Right lobe of liver (tissue), 6 donors: ENCODE measurements around the gene XRCC3. TPM values are rescaled to one million over a fixed set of nuclear protein-coding genes. Genes with fewer than 3 reads are reported as not detected.

Source experiments
- ATAC-seq, 4 donors: fragments of 200-7000 bp; cut with Tn5 transposase; one replicate each; pipeline ENCODE4 v1.9.1; 2020; ENCODE audit warnings: mild to moderate bottlenecking in 4 of 4, moderate library complexity in 4 of 4
- DNase-seq, 3 donors: peaks; one replicate each; pipeline ENCODE4 v3.0.0-alpha.2; 2020
- H3K27ac ChIP-seq, 3 donors: fragments of 200-600 bp; one replicate each; pipeline ENCODE4 v1.8.0; 2022
- H3K27me3 ChIP-seq, 2 donors: fragments of 200-600 bp; one replicate each; pipeline ENCODE4 v1.8.0; 2022
- H3K36me3 ChIP-seq, 4 donors: fragments of 200-600 bp; sonication (generic) in 1 of 4; one replicate each; pipeline versions ENCODE4 v1.5.1 to v1.8.0; 2017 to 2022; ENCODE audit warnings: control low read depth in 1 of 4
- H3K4me1 ChIP-seq, 4 donors: fragments of 200-600 bp; sonication (generic) in 1 of 4; one replicate each; pipeline versions ENCODE4 v1.5.1 to v1.8.0; 2017 to 2022; ENCODE audit warnings: control low read depth in 1 of 4
- H3K4me3 ChIP-seq, 3 donors: fragments of 200-600 bp; one replicate each; pipeline ENCODE4 v1.8.0; 2022
- H3K9me3 ChIP-seq, 4 donors: fragments of 200-600 bp; sonication (generic) in 1 of 4; one replicate each; pipeline versions ENCODE4 v1.5.1 to v1.8.0; 2017 to 2022; ENCODE audit warnings: control low read depth in 1 of 4
- CTCF ChIP-seq, 4 donors: fragments of 200-600 bp in 3 of 4; fragments of 450-650 bp in 1 of 4; IDR thresholded peaks; one replicate each; pipeline versions ENCODE4 v1.5.1 to v1.8.0; 2016 to 2022; ENCODE audit warnings: antibody characterized with exemption in 4 of 4, mild to moderate bottlenecking in 2 of 4
- POLR2A ChIP-seq: fragments of 450-650 bp; IDR thresholded peaks from one replicate; pipeline ENCODE4 v1.6.1; 2017; ENCODE audit warnings: antibody characterized with exemption, mild to moderate bottlenecking
- WGBS: methylation state at CpG from one replicate; pipeline ENCODE4 v1.1.6; 2018; ENCODE audit warnings: low coverage, low lambda C conversion rate; ENCODE audit not compliant: insufficient coverage; ENCODE audit errors: missing lambda C conversion rate; 5-methylcytosine and 5-hydroxymethylcytosine counted together
- intact Hi-C, 2 donors: fragments of 100-400 bp; cut with DNase I; formaldehyde crosslinking; loops; one replicate each; pipeline versions ENCODE4 v1.11.2 to v1.14.1; 2022
- total RNA-seq, 6 experiments: library from RNA; depleted of rRNA in 2 of 6; stranded (reverse); fragments of >200 nt in 2 of 6; fragmentation: NEBNext Ultra II Directional in 3 of 6; extraction: Animal tissue kit (Norgen Biotek cat#: 25700) in 3 of 6; gene quantifications; one replicate each; pipeline versions ENCODE4 v1.1.0 to v1.2.4, GENCODE V29; 2016 to 2023
- donor health status: DM: no; HTN: yes; CAD: no.
- donor health status: DM: no; HTN: no; CAD: no.
- donor health status: DM: no; HTN: no; CAD: no.
- donor health status: DM: no; HTN: yes; CAD: no.
- donor health status: DM: no; HTN: yes; CAD: no.

Gene XRCC3
- total RNA-seq, 6 experiments from 2014 or later = 0.88 to 6.3 (median 1.8) TPM

GRCh38 chr14:103758059-103758776 is 43.0 kb upstream of the XRCC3 start:
- no peak for ATAC-seq
- WGBS = 90% methylated on average over 8 of the region's 8 CpGs
- peaks cover 0 to 2% (median 0%) of the 10 kb centered on the region in 4 donors for H3K36me3 ChIP-seq

DNA sequence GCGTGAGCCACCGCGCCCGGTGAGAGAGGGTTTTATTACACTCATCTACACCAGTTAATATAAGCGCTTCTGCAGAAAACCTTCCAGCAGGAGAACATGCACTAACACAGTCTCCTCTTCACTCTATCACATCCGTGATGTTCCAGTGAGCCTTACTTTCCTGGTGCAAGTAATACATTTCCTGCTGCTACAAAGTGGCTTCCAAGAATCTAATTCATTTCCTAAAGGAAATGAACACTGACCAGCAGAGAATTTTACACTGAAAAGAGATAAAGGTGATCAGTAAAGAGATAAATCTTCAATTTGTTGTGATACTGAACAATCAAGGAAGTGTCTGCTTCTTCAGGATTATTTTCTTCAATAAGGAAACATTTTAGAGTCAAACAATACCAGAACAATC is 39.8 kb upstream of the XRCC3 start:
- no peaks in the 10 kb centered on the region for H3K27me3 ChIP-seq
- TF ChIP-seq CTCF (IDR thresholded peaks at IDR 0.05) (no peak), POLR2A (no peak)
- H3K27ac ChIP-seq = no peak overlapping the region
- no peak overlapping the region for H3K4me3 ChIP-seq
- H3K9me3 ChIP-seq = no peaks in the 10 kb centered on the region
- ATAC-seq (no peak), DNase-seq (no peak)
- peaks cover 0 to 5% (median 0%) of the 10 kb centered on the region in 4 donors for H3K36me3 ChIP-seq
- intact Hi-C loops = no loop called here
- no peaks in the 10 kb centered on the region for H3K4me1 ChIP-seq
- WGBS = 89% methylated on average over 6 of the region's 6 CpGs

More at GRCh38 chr14:103758059-103758776, 43.0 kb upstream of the XRCC3 start:
- no peak for TF ChIP-seq CTCF (IDR thresholded peaks at IDR 0.05)
- TF ChIP-seq POLR2A = no peak
- Histone ChIP-seq H3K9me3 (no peaks in the 10 kb centered on the region), H3K4me1 (no peaks in the 10 kb centered on the region), H3K27me3 (no peaks in the 10 kb centered on the region), H3K27ac (no peak overlapping the region), H3K4me3 (no peak overlapping the region)
- no peak for DNase-seq
- intact Hi-C loops = no loop called here

GRCh38 chr14:103753774-103754173 is 38.5 kb upstream of the XRCC3 start:
- Histone ChIP-seq H3K36me3 (peaks cover 0 to 13% (median 3%) of the 10 kb centered on the region in 4 donors), H3K4me3 (no peak overlapping the region), H3K27ac (no peak overlapping the region), H3K27me3 (no peaks in the 10 kb centered on the region), H3K4me1 (no peaks in the 10 kb centered on the region), H3K9me3 (no peaks in the 10 kb centered on the region)
- TF ChIP-seq CTCF (IDR thresholded peaks at IDR 0.05) (no peak), POLR2A (no peak)
- no peak for DNase-seq
- 92% methylated on average over 8 of the region's 9 CpGs for WGBS
- no peak for ATAC-seq
- intact Hi-C loops = no loop called here

DNA sequence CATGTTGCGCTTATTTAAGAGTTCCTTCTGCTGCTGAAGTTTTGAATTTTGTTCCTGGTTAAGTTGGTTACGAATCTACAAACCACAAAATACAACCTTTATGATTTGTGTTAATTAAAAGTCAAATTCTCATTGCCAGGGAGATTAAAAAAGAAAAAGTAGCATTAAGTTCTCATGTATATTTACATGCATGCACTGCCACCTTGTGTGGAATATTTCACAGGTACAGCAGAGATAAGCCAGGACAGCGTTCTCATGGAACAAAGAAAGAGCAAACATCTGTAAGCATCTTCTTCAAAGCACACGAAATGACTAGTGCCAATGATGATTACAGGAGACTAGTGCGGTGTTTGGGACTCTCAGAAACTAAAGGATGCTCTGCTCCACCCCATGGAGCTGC is 34.6 kb upstream of the XRCC3 start:
- intact Hi-C loops = no loop called here
- Histone ChIP-seq H3K4me3 (no peak overlapping the region), H3K27me3 (no peaks in the 10 kb centered on the region), H3K36me3 (peaks cover 0 to 19% (median 3%) of the 10 kb centered on the region in 4 donors), H3K9me3 (no peaks in the 10 kb centered on the region), H3K27ac (no peak overlapping the region), H3K4me1 (peaks cover 0 to 11% (median 2%) of the 10 kb centered on the region in 4 donors)
- ATAC-seq (no peak), DNase-seq (no peak)
- 77% methylated on average over 4 of the region's 5 CpGs for WGBS
- no peak for TF ChIP-seq POLR2A
- TF ChIP-seq CTCF (IDR thresholded peaks at IDR 0.05) = peak in 2 of 4 donors; percentile 5 to 27
